H1 (cell line): ENCODE data around the gene POFUT2. TPM values are rescaled to one million over a fixed set of nuclear protein-coding genes. Genes with fewer than 3 reads are reported as not detected.

Source experiments
- CTCF ChIA-PET: fragments of 300-600 bp; sonication (Branson Sonifier 250); formaldehyde crosslinking; loops from one replicate; lab custom pipeline; 2021; ENCODE audit not compliant: partially characterized antibody; lab: Charles Lee
- POLR2A ChIA-PET: fragments of 300-600 bp; sonication (Branson Sonifier 250); formaldehyde crosslinking; loops from one replicate; lab custom pipeline; 2021; ENCODE audit warnings: inconsistent platforms; ENCODE audit not compliant: partially characterized antibody; lab: Charles Lee
- DNase-seq, 2 experiments: peaks; one replicate each; pipeline versions ENCODE4 v3.0.0 to v3.0.0-alpha.2; 2010 to 2022; ENCODE audit warnings: low spot score in 2 of 2, low read depth in 1 of 2, mixed read lengths in 1 of 2
- FAIRE-seq: peaks from 2 replicates; lab custom pipeline; 2011; peaks lifted over from hg19 to GRCh38; lab: Jason Lieb, UNC
- H2AFZ ChIP-seq: 2 replicates; pipeline ENCODE4 v1.8.1; 2012; ENCODE audit warnings: low read length, inconsistent platforms
- H2AK5ac ChIP-seq: 2 replicates; pipeline ENCODE4 v1.6.1; 2013; ENCODE audit warnings: low read depth, low read length
- H2BK120ac ChIP-seq: replicated peaks from 2 replicates; pipeline ENCODE3; 2013; ENCODE audit warnings: low read depth, low read length, inconsistent platforms
- H2BK12ac ChIP-seq: 2 replicates; pipeline ENCODE4 v1.6.1; 2013; ENCODE audit warnings: low read depth, low read length
- H2BK15ac ChIP-seq: 2 replicates; pipeline ENCODE4 v1.6.1; 2013; ENCODE audit warnings: low read length
- H2BK20ac ChIP-seq: 2 replicates; pipeline ENCODE4 v1.6.1; 2013; ENCODE audit warnings: low read length
- H2BK5ac ChIP-seq: 2 replicates; pipeline ENCODE4 v1.6.1; 2013; ENCODE audit warnings: low read depth, low read length
- H3K14ac ChIP-seq: 2 replicates; pipeline ENCODE4 v1.6.1; 2013; ENCODE audit warnings: inconsistent platforms; ENCODE audit not compliant: insufficient read length
- H3K18ac ChIP-seq: 2 replicates; pipeline ENCODE4 v1.6.1; 2013; ENCODE audit warnings: low read length; ENCODE audit errors: extremely low read depth
- H3K23ac ChIP-seq: 2 replicates; pipeline ENCODE4 v1.6.1; 2013; ENCODE audit warnings: inconsistent platforms; ENCODE audit not compliant: insufficient read length
- H3K23me2 ChIP-seq: 2 replicates; pipeline ENCODE4 v1.6.1; 2013; ENCODE audit warnings: low read depth, low read length
- H3K27ac ChIP-seq: 2 replicates; pipeline ENCODE4 v1.6.1; 2011; ENCODE audit warnings: low read depth, low read length, inconsistent platforms
- H3K27me3 ChIP-seq, 4 experiments: replicated peaks in 1 of 4; 1 replicate in 1 of 4; 2 replicates in 3 of 4; pipeline versions ENCODE4 v1.6.1 to v1.8.1; 2011 to 2013; ENCODE audit warnings: low read length in 3 of 4, mild to moderate bottlenecking in 3 of 4, inconsistent platforms in 2 of 4, mixed read lengths in 2 of 4, moderate library complexity in 1 of 4; ENCODE audit not compliant: control insufficient read depth in 3 of 4, insufficient read depth in 3 of 4; ENCODE audit errors: extremely low read depth in 1 of 4
- H3K36me3 ChIP-seq, 4 experiments: 2 replicates each; pipeline versions ENCODE4 v1.6.1 to v1.8.1; 2011 to 2013; ENCODE audit warnings: mild to moderate bottlenecking in 4 of 4, low read length in 3 of 4, moderate library complexity in 2 of 4, control low read depth in 1 of 4, inconsistent platforms in 1 of 4; ENCODE audit not compliant: insufficient read depth in 4 of 4, control insufficient read depth in 2 of 4
- H3K4ac ChIP-seq: replicated peaks from 2 replicates; pipeline ENCODE3; 2013; ENCODE audit warnings: low read length, low read depth, mixed read lengths, inconsistent platforms; ENCODE audit not compliant: insufficient read length
- H3K4me1 ChIP-seq, 4 experiments: replicated peaks in 1 of 4; 1 replicate in 1 of 4; 2 replicates in 3 of 4; pipeline versions ENCODE4 v1.6.1 to v1.8.1; 2011 to 2013; ENCODE audit warnings: low read length in 3 of 4, inconsistent platforms in 2 of 4, mixed read lengths in 1 of 4; ENCODE audit not compliant: insufficient read depth in 4 of 4, control insufficient read depth in 3 of 4
- H3K4me2 ChIP-seq, 2 experiments: 2 replicates each; pipeline versions ENCODE4 v1.6.1 to v1.8.1; 2011 to 2013; ENCODE audit warnings: low read depth in 2 of 2, low read length in 2 of 2, control low read depth in 1 of 2, inconsistent platforms in 1 of 2, mild to moderate bottlenecking in 1 of 2; ENCODE audit not compliant: insufficient read depth in 1 of 2
- H3K4me3 ChIP-seq, 4 experiments: fragments of 200-600, 300-600 bp in 1 of 4; sonication (generic), shearing (Covaris generic), sonication (Bioruptor Twin) in 1 of 4; 2 replicates each; pipeline versions ENCODE4 v1.5.1 to v1.8.1; 2011 to 2016; ENCODE audit warnings: low read length in 4 of 4, low read depth in 3 of 4, control low read depth in 2 of 4, inconsistent platforms in 2 of 4, mild to moderate bottlenecking in 2 of 4, mixed read lengths in 1 of 4, moderate library complexity in 1 of 4; ENCODE audit not compliant: insufficient read depth in 2 of 4; ENCODE audit errors: extremely low read depth in 1 of 4
- H3K56ac ChIP-seq: replicated peaks from 2 replicates; pipeline ENCODE3; 2013; ENCODE audit warnings: low read depth, mild to moderate bottlenecking, mixed read lengths, low read length, inconsistent platforms; ENCODE audit not compliant: insufficient read length
- H3K79me1 ChIP-seq: 2 replicates; pipeline ENCODE4 v1.6.1; 2013; ENCODE audit warnings: low read depth, low read length, control low read depth
- H3K79me2 ChIP-seq, 2 experiments: 2 replicates each; pipeline versions ENCODE4 v1.6.1 to v1.8.1; 2012 to 2013; ENCODE audit warnings: low read length in 2 of 2, mild to moderate bottlenecking in 2 of 2, inconsistent platforms in 1 of 2; ENCODE audit not compliant: insufficient read depth in 2 of 2, control insufficient read depth in 1 of 2
- H3K9ac ChIP-seq, 4 experiments: replicated peaks in 1 of 4; 1 replicate in 1 of 4; 2 replicates in 3 of 4; pipeline versions ENCODE4 v1.6.1 to v1.8.1; 2011 to 2013; ENCODE audit warnings: low read depth in 3 of 4, low read length in 3 of 4, control low read depth in 2 of 4, mild to moderate bottlenecking in 2 of 4, moderate library complexity in 2 of 4, inconsistent platforms in 1 of 4; ENCODE audit errors: extremely low read depth in 1 of 4
- H3K9me3 ChIP-seq, 2 experiments: 2 replicates each; pipeline versions ENCODE4 v1.6.1 to v1.8.1; 2012 to 2013; ENCODE audit warnings: mild to moderate bottlenecking in 2 of 2, moderate library complexity in 2 of 2, control low read depth in 1 of 2, inconsistent platforms in 1 of 2, low read depth in 1 of 2, low read length in 1 of 2, mixed read lengths in 1 of 2; ENCODE audit not compliant: insufficient read depth in 2 of 2
- H4K20me1 ChIP-seq, 2 experiments: replicated peaks in 1 of 2; 2 replicates each; pipeline versions ENCODE3 to v1.8.1; 2011 to 2013; ENCODE audit warnings: inconsistent platforms in 2 of 2, low read length in 2 of 2, mild to moderate bottlenecking in 1 of 2; ENCODE audit not compliant: insufficient read depth in 2 of 2, control insufficient read depth in 1 of 2
- H4K5ac ChIP-seq: 2 replicates; pipeline ENCODE4 v1.6.1; 2013; ENCODE audit warnings: low read length, low read depth, mixed read lengths, inconsistent platforms; ENCODE audit not compliant: insufficient read length
- H4K8ac ChIP-seq: 2 replicates; pipeline ENCODE4 v1.8.0; 2013; ENCODE audit warnings: mild to moderate bottlenecking, moderate library complexity, low read length, inconsistent platforms; ENCODE audit not compliant: insufficient read depth; ENCODE audit errors: extremely low read depth
- H4K91ac ChIP-seq: replicated peaks from 2 replicates; pipeline ENCODE3; 2013; ENCODE audit warnings: low read length, mixed read lengths, inconsistent platforms; ENCODE audit not compliant: insufficient read length
- CEBPB ChIP-seq: IDR thresholded peaks from 2 replicates; pipeline ENCODE4 v1.6.1; 2012; ENCODE audit warnings: low read depth, low read length
- CHD1 ChIP-seq: IDR thresholded peaks from 2 replicates; pipeline ENCODE4 v1.6.1; 2012; ENCODE audit warnings: low read depth, low read length, improper control_type of control experiment
- GABPA ChIP-seq: IDR thresholded peaks from 2 replicates; pipeline ENCODE4 v1.6.1; 2011; ENCODE audit warnings: mild to moderate bottlenecking, low read length, moderate library complexity, borderline replicate concordance; ENCODE audit not compliant: insufficient read depth
- RFX5 ChIP-seq: IDR thresholded peaks from 2 replicates; pipeline ENCODE4 v1.6.1; 2011; ENCODE audit warnings: low read depth, low read length, improper control_type of control experiment, borderline replicate concordance
- SP4 ChIP-seq: IDR thresholded peaks from 2 replicates; pipeline ENCODE4 v1.6.1; 2012; ENCODE audit warnings: low read length, inconsistent platforms
- SUZ12 ChIP-seq: fragments of 200-600 bp; sonication (generic); IDR thresholded peaks from 2 replicates; pipeline ENCODE4 v1.6.1; 2012; ENCODE audit warnings: mild to moderate bottlenecking, inconsistent platforms, low read length, moderate library complexity, mixed read lengths
- WGBS, 2 experiments: shearing (Covaris generic) in 1 of 2; methylation state at CpG; one replicate each; pipeline versions ENCODE4 v1.1.6 to v1.1.7; 2013 to 2015; ENCODE audit warnings: low lambda C conversion rate in 2 of 2, mixed read lengths in 2 of 2, inconsistent platforms in 1 of 2, low coverage in 1 of 2, missing lambda C conversion rate in 1 of 2; ENCODE audit not compliant: insufficient replicate concordance in 2 of 2, insufficient coverage in 1 of 2, insufficient read length in 1 of 2; ENCODE audit errors: extremely low coverage in 1 of 2, missing lambda C conversion rate in 1 of 2; 5-methylcytosine and 5-hydroxymethylcytosine counted together
- polyA plus RNA-seq, 7 experiments: library from polyadenylated mRNA; depleted of rRNA in 3 of 7; stranded (reverse) in 5 of 7; unstranded in 2 of 7; fragments of >200 nt in 5 of 7; fragments of 200-250 nt in 2 of 7; gene quantifications; 1 replicate in 5 of 7; 2 replicates in 1 of 7; 4 replicates in 1 of 7; pipeline versions ENCODE4 v1.2.1 to v1.2.3, GENCODE V29; 2011 to 2013; ENCODE audit warnings: missing spikeins in 2 of 7, mixed read lengths in 2 of 7
- total RNA-seq: library from RNA; stranded (reverse); fragmentation: NEBNext Ultra II Directional; extraction: Animal tissue kit (Norgen Biotek cat#: 25700); gene quantifications from 2 replicates; pipeline ENCODE4 v1.2.1, GENCODE V29; 2021

POFUT2 gene
- total and polyA plus RNA-seq, 2 of the 8 experiments (the other 6 are each of a cell fraction or from before 2014, with no cell fraction given) = 13.7 to 32.1 TPM

GRCh38 chr21:45324489-45325205 is 37.0 kb upstream of the POFUT2 start:
- Histone ChIP-seq H4K20me1 (no peaks in the 10 kb centered on the region), H3K23ac (no peak overlapping the region), H3K18ac (no peak overlapping the region), H2BK5ac (peak overlapping the region; percentile 55; the same call in 1 of the 2 replicates), H3K79me2 (no peaks in the 10 kb centered on the region), H3K4me2 (no peak overlapping the region), H4K8ac (no peak overlapping the region), H2BK15ac (no peak overlapping the region), H3K4ac (no peak overlapping the region), H4K91ac (no peak overlapping the region), H3K56ac (no peak overlapping the region), H3K4me1 (peaks cover 0 to 15% (median 13%) of the 10 kb centered on the region in 4 experiments; a peak in 6 of 7 replicates), H3K23me2 (no peaks in the 10 kb centered on the region), H3K14ac (no peak overlapping the region), H2AK5ac (no peak overlapping the region), H2BK12ac (no peak overlapping the region), H3K27me3 (no peaks in the 10 kb centered on the region; a peak in 1 of 7 replicates), H3K36me3 (no peaks in the 10 kb centered on the region), H2BK20ac (no peak overlapping the region), H3K27ac (no peak overlapping the region), H2BK120ac (no peak overlapping the region), H3K9ac (no peak overlapping the region), H3K79me1 (no peaks in the 10 kb centered on the region), H2AFZ (no peak overlapping the region), H3K4me3 (no peak overlapping the region)
- WGBS, 2 experiments = 92% methylated on average over 23 of the region's 27 CpGs; no CpG with 5 or more reads in 1 of the 2 experiments
- POLR2A ChIA-PET = interaction anchor here (0.9 to 4.0 kb wide), 8 partner anchors 9 to 111 kb away, joined by 3 to 14 read pairs (median 4); partner anchors contain the start of gene POFUT2
- CTCF ChIA-PET = interaction anchor here (1.0 to 3.8 kb wide), 10 partner anchors 15 to 226 kb away, joined by 3 to 27 read pairs (median 6); no protein-coding TSS in a partner anchor
- DNase-seq (no peak), FAIRE-seq (no peak)
- TF ChIP-seq GABPA (no peak), SUZ12 (no peak), RFX5 (no peak), CEBPB (no peak), SP4 (no peak), CHD1 (no peak)
- TF ChIP-seq, all 59 proteins: peak for 0
- Histone ChIP-seq H4K5ac (no peak overlapping the region), H3K9me3 (no peaks in the 10 kb centered on the region)
